HS-27A (cell line): ENCODE measurements around the gene CCDC13.

Experiments
- DNase-seq: peaks from one replicate; pipeline ENCODE4 v3.0.0-alpha.2; 2012; ENCODE audit warnings: low read depth, missing footprints

The CCDC13 gene

DNA sequence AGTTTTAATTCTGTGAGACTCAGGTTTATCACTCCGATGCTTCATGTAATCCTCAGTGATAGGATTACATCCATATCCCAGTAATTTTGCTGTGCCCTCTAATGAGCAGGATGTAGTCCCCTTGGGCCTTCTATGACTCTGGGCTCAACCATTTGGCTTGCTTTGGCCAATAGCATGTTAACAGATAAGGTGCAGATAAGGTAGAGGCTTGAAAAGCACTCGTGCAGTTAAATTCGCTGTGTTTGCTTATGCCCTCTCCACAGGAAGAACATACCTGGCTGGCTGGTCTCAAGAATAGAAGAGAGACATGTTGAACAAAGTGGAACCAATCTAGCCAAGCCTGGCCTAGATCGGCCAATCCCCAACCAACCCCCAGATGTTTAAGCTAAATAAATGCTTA, 20.1 kb downstream of the CCDC13 start:
- DNase-seq: no peak

DNA sequence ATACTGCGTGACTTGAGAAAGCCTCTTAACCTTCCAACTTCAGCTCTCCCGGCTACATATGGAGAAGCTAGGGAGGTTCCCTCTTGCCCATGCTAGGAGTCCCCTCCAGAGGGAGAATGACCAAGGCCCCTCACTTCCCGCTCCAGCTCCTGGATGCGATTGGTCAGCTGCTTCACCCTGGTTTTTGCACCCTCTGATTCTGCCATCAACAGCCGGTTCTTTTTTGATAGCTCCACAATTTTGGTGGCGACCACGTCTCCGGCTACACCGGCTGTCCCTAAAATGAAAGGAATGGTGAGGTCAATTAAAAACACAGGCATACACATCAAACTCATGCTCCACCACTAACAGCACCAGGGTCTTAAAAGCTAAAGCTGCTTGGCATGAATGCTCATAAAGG, 20.6 kb downstream of the CCDC13 start:
- no peak for DNase-seq

DNA sequence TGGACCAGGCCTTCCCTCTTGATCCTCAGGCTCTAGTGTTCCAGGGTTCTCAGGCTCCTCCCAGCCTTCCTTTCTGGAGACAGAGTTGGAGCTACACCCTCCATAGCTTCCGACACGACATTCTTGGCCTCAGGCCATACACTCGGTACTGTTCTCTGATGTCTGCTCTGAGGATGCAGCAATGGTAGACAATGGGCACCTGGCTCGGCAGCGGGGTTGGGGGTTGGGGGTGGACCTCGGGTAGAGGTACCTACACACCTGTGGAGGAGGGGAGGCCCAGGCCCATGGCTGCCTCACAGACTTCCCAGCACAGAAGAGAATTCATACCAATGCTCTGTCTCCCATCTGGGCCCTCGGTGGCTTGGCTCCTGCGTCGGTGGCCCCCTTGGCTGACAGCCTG, 21.4 kb downstream of the CCDC13 start:
- no peak for DNase-seq

DNA sequence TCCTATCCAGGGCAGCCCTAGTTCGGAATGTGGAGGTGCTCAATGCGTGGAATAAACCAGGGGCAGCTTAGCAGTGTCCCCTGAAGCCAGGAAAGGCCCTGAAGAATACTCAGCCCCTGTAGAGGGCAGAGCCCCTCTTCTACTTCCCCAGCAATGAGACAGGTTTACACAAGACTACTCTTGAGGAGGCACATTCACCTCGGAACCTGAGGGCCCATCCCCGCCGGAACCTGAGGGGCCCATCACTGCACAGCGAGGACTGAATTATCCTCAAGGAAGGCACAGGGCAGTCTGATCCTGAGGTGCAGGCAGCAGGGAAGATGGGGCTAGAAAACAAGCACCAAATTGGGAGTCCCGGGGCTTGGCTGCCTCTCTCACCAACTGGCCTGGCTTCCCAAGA, 22.2 kb downstream of the CCDC13 start:
- DNase-seq: no peak

DNA sequence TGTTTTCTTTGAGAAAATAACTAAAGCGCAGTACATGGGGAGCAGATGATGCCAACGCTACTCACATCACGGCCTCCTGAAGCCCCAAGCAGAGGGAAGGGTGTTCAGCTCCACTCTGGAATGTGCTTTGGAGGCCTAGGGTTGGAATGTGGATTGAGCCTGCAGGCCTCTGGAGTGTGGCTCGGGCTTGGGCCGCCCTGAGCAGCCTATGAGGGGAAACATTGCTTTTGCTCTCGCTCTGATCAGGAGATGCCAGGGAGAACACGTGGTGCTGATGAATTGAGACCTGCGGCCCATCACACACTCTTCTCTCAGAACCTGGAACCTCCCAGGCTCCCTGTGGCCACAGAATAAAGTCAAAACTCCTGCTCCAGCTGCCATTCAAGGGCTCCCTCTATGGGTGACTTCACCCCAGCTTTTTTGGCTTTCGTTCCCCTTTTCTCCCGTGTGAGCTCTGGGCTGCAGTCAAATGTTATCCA, 23.3 kb downstream of the CCDC13 start:
- DNase-seq: no peak

DNA sequence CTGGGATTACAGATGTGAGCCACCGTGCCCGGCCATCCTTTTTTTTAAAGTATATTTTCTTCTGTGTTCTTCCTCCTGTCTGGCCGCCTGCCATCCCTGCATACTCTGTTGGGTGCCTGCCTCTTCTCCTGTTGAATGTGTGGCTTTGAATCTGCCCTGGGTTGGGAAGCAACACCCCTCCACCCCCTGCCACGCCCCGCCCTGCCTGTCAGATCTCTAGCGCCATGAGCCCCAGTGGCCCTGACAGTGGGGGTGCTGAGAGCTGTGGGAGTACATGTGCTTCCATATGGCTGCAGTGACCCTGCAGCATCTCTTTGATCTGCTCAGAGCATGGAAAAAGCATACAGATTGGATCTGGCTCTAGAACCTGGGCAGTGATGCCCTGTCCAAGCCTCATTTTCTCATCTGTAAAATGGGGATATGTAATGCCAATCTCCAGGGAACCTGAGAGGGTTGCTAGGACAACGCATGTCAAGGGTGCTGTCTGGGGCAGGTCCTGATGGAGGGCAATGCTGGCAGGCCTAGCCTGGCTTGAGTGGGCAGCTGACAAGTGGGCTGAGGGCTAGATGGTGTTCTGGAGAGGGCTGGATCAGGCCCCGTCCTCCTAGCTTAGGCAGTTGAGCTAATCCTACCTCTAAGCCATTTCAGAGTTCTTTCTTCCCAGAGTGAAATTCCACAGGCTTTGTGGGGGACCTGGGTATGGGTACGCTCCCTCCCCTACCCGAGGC, 23.9 kb downstream of the CCDC13 start:
- no peak for DNase-seq

DNA sequence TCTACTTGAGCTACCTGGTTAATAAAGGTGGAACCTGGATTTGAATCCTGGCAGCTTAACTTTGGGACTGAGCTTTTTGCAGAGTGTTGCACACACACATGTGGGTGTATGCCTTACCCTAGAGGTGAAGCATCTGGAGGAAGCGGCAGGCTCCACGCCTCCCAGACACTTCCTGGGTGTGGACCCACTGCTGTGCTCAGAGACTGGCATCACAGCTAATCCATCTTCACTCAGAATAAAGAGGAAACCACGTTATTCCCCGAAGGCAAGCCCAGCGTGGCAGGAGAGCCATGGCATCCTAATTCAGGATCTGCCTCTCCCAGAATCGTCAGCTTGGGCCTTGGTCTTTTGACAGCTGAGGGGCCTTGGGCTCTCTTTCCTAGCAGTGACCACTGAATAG, 25.5 kb downstream of the CCDC13 start:
- no peak for DNase-seq

DNA sequence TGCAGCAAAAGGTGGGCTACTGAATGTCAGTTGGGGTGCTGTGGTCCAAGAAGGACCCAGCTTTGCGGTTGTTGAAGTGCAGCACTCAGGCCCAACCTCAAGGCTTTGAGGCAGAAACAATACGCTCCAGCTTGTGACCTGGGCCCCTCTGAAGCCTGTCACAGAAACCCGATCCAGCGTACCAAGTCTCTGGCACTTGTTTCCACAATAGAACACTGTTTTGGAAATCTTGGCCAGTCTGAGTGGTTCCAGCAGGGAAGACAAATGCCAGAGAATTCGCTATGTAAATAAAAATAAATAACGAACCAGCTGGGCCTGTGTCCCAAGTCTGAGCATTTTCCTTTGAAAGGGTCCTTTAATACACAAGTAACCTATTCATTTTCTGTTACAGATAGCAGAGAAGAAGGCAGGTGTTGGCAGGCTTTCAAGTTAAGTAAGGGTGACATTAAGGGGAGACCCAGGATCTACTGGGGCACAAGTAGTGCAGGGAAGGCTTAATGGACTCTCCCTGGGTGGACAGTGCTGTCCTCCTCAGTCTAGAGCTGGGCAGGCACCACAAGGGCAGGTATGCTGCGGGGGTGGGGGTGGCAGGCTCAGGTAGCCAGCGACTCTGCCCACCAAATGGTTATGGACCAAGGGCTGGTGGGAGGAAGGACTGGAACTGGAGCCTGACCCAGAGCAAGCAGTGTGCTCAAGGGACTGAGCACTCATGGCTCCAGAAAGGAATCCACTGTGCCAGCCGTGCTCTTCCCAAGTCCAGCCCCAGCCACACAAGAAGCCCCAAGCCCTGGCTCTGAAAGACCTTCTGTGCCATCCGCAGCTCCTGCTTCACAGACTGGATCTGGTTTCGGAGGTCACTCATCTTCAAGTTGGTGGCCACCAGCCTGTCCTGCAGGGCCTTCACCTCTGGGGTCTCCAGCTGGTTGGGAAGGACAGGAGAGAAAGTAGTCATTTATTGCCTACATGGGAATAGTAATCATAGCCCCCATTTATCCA, 26.3 kb downstream of the CCDC13 start:
- no peak for DNase-seq

DNA sequence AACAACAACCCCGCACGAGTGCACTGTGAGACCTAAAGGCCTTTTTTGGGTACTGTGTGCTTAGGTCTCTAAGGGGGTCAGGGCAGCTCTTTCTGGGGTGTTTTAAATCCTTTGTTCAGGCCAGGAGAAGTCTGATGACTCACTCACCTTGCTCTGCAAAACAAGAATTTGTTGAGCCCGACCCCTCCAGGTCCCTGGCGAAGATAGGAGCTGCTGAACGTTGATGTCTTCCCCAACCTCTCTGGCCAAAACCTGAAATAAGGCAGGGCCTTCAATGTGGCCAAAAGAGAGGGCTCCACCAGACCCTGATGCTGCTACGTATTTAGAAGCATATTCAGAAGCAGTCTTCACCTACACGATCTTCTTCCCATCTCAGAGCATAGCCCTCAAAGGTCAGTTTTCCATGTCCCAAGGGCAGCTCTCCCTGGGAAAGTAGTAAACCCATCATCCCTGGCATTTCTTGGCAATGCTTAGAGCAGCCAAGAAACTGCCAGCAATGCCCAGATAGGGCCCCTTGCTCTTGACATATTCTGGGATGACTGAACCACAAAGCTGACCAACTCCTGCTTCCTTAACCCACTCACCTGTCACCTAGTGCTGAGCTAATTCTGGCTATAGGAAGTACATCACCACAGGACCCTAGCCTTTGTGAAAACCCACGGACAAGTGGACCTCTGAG, 27.1 kb downstream of the CCDC13 start:
- DNase-seq: no peak

DNA sequence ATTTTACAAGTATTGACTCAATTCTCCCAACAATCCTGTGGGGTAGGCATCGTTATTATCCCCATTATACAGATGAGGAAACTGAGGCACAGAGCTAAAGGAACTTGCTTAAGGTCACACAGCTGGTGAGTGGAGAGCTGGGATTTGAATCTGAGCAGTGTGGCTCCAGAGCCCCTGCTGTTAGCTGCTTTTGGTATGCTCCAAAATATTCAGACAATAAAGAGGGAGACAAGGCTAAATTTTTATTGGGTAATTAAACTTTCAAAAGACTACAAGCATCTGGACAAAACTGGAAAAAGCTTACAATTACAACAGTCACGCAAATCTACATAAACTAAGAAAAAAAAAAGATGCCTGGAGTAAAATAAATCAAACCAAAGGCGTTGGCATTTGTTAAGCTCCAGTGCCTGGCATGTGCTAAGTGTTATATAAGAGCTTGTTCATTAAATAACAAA, 27.7 kb downstream of the CCDC13 start:
- DNase-seq: no peak

DNA sequence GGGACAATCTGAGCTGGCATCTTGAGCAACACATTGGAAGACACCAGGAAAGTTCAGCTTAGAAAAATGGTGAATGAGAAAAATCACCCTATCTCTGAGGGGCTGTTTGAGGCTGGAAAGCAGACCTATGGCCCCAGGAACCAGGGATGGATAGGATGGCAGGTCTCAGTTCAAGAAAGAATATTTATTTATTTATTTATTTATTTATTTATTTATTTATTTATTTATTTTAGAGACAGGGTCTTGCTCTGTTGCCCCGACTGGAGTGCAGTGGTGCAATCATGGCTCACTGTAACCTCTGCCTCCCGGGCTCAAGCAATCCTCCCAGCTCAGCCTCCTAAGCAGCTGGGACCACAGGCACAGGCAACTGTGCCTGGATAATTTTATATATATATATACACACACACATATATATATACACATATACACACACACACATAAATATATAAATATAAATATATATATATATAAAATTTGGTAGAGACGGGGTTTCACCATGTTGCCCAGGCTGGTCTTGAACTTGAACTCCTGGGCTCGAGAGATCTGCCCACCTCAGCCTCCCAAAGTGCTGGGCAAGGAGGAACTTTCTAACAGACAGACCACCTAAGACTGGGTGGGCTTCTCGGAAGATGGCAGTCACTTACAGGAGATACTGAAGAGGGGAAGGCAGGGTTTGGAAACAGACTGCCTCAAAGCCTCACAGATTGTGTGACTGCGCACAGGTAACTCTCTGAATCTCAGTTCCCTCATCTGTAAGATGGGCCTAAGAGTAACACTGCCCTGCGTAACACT, 29.7 kb downstream of the CCDC13 start:
- DNase-seq: no peak

DNA sequence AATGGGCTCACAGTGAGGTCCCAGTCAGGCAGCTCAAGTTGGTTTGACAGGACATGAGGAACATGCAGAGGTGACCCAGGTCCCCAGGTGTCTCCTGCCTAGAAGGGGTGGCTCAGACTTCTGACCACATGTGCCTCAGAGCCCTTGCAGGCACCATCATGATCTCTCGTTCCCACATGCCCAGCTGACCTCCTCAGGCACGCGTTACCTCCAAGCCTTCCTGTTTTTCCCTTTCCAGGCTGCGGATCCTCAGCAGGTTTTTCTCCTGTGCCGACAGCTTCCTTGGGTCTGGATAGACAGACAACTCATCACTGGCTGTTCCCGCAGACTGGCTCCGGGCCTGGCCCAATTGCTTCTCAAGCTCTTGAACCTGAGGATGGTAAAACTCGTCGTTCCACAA, 30.4 kb downstream of the CCDC13 start:
- no peak for DNase-seq

DNA sequence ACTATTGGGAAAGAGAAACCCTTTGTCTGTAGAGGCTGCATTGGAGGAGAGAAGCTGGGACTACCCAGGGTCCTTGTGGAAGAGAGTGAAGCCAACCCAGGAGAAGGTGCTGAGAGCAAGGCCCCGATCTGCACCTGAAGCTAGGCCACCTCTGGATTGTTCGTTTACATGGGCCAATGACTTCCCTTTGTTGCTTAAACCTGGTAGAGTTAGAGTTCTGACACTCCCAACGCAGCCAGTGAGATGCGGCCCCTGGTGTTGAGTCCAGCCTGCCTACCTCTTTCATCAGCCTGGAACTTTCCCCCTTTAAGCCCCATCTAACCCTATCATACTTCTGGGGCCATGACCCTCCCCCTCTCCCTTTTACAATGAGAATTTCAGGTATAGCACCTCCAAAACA, 30.8 kb downstream of the CCDC13 start:
- no peak for DNase-seq

DNA sequence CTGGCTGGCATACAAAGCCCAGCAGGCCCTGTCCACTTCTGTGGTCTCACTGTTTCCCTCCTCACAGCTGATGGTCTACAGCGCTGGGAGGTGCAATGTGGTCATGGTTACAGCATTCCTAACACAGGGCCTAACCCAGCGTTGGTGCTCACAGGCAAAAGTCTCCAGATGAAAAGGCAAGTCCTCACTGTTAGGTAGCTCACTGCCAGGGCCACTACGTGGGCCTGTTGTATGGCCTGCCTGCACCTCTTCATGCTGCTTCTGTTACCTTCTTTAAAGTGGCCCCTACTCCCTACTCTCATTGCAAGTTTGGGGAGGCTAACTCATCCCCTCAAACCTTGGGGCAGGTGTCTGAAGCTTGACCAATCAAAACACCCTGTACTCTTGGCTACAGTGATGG, 31.3 kb downstream of the CCDC13 start:
- no peak for DNase-seq

DNA sequence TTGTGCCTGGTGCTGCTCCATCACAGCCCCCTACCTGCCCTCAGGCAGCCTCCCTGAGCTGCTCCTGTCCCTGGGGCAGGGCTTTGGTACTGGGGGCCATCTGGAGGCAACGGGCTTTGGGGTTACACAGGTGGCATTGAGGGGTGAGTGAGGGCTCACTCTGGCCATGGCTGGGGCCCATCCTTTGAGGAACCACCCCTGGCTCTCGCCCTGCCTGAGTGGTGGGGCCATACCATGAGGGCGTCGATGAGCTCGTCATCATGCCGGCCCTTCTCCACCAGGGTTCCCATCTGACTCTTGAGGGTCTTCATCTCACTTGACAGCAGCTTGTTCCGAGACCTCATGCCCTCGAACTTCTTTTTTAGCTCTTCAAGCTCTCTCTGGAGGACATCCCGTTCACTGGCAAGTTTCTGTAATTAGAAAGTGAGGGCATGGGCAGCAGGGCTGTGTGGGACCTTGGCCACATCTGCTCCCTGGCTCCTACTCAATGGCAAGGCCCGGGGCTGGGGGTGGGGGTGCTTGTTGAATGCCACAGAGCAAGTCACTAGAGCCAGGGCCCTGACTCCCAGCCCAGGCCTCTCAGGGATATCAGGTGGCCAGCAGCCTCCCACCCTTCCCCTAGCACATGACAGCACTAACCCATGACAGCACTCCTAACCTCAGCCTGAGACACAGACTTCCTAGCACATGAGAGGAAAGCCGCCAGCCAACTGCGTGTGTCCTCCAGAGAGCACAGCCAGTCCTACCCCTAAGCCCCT, 33.5 kb downstream of the CCDC13 start:
- no peak for DNase-seq

DNA sequence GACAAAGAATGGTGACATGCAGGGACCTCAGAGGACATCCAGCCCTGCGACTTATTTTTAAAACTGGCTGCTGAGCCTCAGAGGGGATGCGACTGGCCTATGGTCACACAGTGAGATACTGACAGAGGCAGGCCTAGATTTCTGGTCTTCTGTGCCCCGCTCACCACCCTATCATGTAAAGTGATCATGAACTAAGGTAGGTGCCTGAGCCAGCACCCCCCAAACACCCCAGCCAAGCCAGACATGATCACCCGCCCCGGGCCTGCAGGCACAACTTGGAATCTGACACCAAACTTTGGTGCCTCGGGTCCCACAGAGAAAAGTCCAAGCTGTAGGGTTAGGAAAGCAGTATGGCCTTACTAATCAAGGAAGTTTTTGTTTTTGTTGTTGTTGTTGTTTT, 36.5 kb downstream of the CCDC13 start:
- no peak for DNase-seq

DNA sequence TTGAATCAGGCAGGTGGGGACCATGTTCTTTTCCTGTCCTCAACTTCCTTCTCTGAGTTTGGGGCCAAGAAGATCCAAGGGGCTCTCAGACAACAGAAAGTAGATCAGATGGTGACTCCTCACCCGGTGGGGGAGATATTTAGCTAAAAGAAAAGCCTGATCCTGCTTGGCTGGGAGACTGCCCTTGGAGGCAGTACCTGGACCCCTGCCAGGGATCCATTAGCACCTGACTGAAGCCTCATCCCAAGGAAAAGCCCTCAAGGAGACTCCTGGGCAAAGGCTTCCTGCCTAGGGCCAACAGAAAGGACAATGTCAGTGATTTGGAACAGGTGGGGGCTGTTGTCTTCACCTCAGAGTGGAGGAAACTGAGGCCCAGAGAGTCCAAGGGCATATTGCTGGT, 37.0 kb downstream of the CCDC13 start:
- DNase-seq: no peak

DNA sequence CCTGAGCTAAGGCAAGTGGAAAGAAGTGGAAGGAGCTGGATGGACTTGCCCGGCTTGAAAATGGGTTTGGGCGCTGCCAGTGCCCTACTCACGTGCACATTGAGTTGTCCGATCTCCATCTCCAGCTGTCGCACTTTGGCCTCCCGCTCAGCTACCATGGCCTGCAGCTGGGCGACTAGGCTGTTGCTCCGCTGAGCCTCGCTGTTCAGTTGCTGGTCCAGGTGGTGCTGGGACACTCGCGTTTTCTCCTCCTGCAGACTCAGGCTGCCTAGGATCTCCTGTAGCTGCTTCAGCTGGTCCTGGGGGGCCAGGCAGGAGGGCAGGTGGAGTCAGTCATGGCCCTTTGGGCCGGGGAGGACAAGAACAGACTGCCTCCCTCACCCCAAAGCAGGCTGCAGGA, 37.4 kb downstream of the CCDC13 start:
- no peak for DNase-seq

DNA sequence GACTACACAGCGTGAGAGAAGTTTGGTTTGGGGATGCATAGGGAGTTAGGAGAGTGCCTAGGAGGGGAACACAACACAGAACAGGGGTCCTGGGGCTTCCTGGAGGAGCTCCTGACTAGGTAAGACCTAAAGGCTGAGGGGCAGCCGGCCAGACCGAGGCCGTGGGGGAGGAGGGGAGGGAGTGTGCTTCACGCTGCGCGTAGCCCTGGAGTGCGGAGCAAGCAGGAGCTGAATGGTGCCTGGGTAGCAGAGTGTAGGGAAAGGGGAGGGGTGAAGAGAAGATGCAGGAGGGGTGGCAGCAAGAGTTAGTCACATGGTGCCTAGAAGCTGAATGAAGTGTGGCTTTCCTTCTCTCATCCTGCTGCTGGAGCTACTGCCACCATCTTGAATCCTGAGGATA, 38.0 kb downstream of the CCDC13 start:
- DNase-seq: no peak

DNA sequence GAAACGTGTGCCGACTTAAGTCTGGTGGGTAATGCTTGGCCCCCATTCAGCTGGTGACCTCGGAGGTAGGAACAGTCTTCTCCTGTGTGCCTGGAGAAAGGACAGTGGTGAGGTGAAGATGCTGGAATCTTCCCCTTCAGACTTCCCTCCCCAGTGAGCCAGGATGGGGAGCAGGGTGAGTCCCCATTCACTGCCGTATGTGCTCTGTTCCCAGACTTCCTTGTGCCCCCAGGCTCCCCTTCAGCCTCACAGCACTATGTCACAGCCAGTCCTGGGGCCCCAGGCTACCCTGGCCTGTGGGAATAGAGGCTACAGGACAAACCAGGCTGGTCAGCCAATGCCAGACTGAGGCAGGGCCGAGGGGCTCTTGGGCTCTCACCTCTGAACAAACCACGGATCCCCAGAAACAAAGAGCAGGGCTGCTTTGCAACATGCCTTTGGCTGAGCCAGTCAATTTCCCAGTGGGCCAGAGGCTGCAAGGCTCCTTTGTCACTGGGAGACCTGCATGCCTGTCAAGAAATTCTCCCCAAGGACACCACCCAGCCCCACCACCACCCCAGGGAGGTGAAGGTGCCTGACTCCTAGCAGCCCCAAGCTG, 38.7 kb downstream of the CCDC13 start:
- DNase-seq: no peak
